ENCODE results near the gene PIWIL1.

Gene PIWIL1

DNA sequence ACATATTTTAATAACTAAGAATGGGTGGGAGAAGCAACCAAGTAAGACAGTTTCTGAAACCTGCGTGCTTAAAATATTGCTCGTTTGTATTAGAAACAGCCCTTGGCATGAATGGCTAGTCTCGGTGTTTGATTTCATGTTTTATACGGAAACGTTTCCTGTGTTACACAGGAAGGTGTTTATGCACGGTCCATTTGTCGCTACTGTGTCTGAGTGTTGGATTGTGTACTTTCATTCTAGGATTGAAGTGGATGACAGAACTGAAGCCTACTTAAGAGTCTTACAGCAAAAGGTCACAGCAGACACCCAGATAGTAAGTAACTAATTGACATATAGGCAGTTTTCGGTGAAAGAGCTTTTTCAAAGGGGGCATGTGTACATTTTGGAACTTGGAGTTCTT, 19.6 kb downstream of the PIWIL1 start:
- H3K36me3 ChIP-seq (replicated peaks): no peaks in the 10 kb centered on the region
- DNase-seq: no peak
- no peaks in the 10 kb centered on the region for H3K27me3 ChIP-seq (replicated peaks)
- in situ Hi-C loops (cut with HindIII; ENCODE audit: low pct_ligation_motif_present, low sequenced_read_pairs): no loop called here
- H3K27ac ChIP-seq: no peak overlapping the region
- TF ChIP-seq, protein P1, sequence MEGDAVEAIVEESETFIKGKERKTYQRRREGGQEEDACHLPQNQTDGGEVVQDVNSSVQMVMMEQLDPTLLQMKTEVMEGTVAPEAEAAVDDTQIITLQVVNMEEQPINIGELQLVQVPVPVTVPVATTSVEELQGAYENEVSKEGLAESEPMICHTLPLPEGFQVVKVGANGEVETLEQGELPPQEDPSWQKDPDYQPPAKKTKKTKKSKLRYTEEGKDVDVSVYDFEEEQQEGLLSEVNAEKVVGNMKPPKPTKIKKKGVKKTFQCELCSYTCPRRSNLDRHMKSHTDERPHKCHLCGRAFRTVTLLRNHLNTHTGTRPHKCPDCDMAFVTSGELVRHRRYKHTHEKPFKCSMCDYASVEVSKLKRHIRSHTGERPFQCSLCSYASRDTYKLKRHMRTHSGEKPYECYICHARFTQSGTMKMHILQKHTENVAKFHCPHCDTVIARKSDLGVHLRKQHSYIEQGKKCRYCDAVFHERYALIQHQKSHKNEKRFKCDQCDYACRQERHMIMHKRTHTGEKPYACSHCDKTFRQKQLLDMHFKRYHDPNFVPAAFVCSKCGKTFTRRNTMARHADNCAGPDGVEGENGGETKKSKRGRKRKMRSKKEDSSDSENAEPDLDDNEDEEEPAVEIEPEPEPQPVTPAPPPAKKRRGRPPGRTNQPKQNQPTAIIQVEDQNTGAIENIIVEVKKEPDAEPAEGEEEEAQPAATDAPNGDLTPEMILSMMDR (IDR thresholded peaks at IDR 0.05; ENCODE audit: low read depth, low read length, missing control alignments): no peak
- H3K4me3 ChIP-seq (ENCODE audit: low read depth, low read length): no peak overlapping the region

GRCh38 chr12:130357729-130358330, 20.1 kb downstream of the PIWIL1 start:
- Histone ChIP-seq H3K27ac (no peak overlapping the region), H3K4me3 (ENCODE audit: low read depth, low read length) (no peak overlapping the region), H3K36me3 (replicated peaks) (no peaks in the 10 kb centered on the region), H3K27me3 (replicated peaks) (no peaks in the 10 kb centered on the region)
- TF ChIP-seq, protein P1 (IDR thresholded peaks at IDR 0.05; ENCODE audit: low read depth, low read length, missing control alignments): no peak
- in situ Hi-C loops (cut with HindIII; ENCODE audit: low pct_ligation_motif_present, low sequenced_read_pairs): no loop called here
- no peak for DNase-seq

GRCh38 chr12:130362060-130362459, 24.4 kb downstream of the PIWIL1 start:
- in situ Hi-C loops (cut with HindIII; ENCODE audit: low pct_ligation_motif_present, low sequenced_read_pairs): no loop called here
- Histone ChIP-seq H3K36me3 (replicated peaks) (no peaks in the 10 kb centered on the region), H3K4me3 (ENCODE audit: low read depth, low read length) (no peak overlapping the region), H3K27me3 (replicated peaks) (no peaks in the 10 kb centered on the region), H3K27ac (no peak overlapping the region)
- DNase-seq: no peak
- TF ChIP-seq, protein P1 (IDR thresholded peaks at IDR 0.05; ENCODE audit: low read depth, low read length, missing control alignments): no peak

DNA sequence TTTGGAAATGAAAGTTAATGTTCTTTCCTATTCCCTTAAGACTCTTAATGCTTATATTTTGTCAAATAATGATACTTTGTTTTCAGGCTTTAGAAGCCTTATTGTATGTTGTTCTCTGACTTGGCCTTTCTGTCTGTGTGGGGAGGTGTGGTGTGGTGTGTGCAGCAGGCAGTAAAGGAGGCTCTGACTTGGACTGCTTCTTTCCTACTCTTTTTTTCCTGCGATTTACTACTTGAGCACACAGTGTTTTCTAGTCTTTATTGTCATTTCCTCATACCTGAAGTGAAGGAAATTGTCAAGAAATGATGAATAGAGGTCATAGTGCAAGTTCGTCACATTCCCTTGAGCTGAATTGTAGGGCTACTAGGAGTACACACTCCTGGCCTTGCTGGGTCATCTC, 26.9 kb downstream of the PIWIL1 start:
- Histone ChIP-seq H3K27ac (no peak overlapping the region), H3K27me3 (replicated peaks) (no peaks in the 10 kb centered on the region), H3K4me3 (ENCODE audit: low read depth, low read length) (no peak overlapping the region), H3K36me3 (replicated peaks) (no peaks in the 10 kb centered on the region)
- DNase-seq: no peak
- TF ChIP-seq, protein P1 (IDR thresholded peaks at IDR 0.05; ENCODE audit: low read depth, low read length, missing control alignments): no peak
- in situ Hi-C loops (cut with HindIII; ENCODE audit: low pct_ligation_motif_present, low sequenced_read_pairs): no loop called here

DNA sequence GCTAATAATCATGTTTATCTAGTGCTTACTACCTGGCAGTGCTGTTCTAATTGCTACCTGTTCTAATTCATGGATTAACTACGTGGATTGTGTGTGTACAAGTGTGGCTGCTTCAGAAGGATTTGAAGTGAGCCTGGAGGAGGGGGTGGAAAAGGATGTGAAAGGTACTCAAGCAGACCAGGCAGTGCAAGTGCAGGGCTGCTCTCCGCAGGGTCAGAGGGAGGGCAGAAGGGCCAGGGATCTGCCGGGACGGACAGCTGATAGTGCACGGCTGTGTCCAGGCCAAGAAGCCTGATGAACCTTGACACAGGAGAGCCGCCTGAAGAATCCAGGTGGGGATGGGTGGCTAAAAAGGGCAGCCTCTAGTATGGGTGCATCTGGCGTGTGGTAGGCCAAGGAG, 28.5 kb downstream of the PIWIL1 start:
- Histone ChIP-seq H3K4me3 (ENCODE audit: low read depth, low read length) (no peak overlapping the region), H3K36me3 (replicated peaks) (no peaks in the 10 kb centered on the region), H3K27ac (no peak overlapping the region), H3K27me3 (replicated peaks) (no peaks in the 10 kb centered on the region)
- in situ Hi-C loops (cut with HindIII; ENCODE audit: low pct_ligation_motif_present, low sequenced_read_pairs): no loop called here
- TF ChIP-seq, protein P1 (IDR thresholded peaks at IDR 0.05; ENCODE audit: low read depth, low read length, missing control alignments): no peak
- DNase-seq: no peak

DNA sequence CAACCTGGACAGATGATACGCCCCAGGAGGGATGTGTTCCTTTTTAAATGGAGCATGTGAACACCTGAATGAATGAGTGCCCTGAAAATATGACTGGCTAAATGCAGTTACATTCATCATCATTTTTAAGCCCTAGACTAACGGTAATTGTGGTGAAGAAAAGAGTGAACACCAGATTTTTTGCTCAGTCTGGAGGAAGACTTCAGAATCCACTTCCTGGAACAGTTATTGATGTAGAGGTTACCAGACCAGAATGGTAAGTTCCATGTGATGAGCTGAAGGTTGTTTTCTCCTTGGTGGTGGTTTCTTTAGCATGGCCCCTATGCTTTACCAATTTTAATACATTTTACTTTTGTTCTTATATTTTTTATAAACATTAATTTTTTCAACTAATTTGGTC, 29.3 kb downstream of the PIWIL1 start:
- DNase-seq: no peak
- H3K4me3 ChIP-seq (ENCODE audit: low read depth, low read length): no peak overlapping the region
- H3K36me3 ChIP-seq (replicated peaks): no peaks in the 10 kb centered on the region
- TF ChIP-seq, protein P1 (IDR thresholded peaks at IDR 0.05; ENCODE audit: low read depth, low read length, missing control alignments): no peak
- H3K27ac ChIP-seq: no peak overlapping the region
- in situ Hi-C loops (cut with HindIII; ENCODE audit: low pct_ligation_motif_present, low sequenced_read_pairs): no loop called here
- no peaks in the 10 kb centered on the region for H3K27me3 ChIP-seq (replicated peaks)
